Activated CD4-positive, alpha-beta memory T cell treated with anti-CD3 and anti-CD28 coated beads for 36 hours (primary cell): Measurements from ENCODE around the gene ZNF670. TPM values are rescaled to one million over a fixed set of nuclear protein-coding genes. Genes with fewer than 3 reads are reported as not detected.
"Not testable (repeated sequence)": the region's sequence is repeated elsewhere in the genome, so short reads cannot be mapped to it uniquely, and the experiment has no call there.

Source experiments
- CTCF ChIA-PET: fragments of 350-600 bp; sonication (Branson Sonifier 250); formaldehyde crosslinking; loops from one replicate; lab custom pipeline; 2021; ENCODE audit warnings: antibody characterized with exemption, inconsistent platforms; lab: Charles Lee
- POLR2A ChIA-PET: fragments of 350-600 bp; sonication (Branson Sonifier 250); formaldehyde crosslinking; loops from one replicate; lab custom pipeline; 2021; ENCODE audit warnings: antibody characterized with exemption; lab: Charles Lee
- DNase-seq: peaks from one replicate; pipeline ENCODE4 v3.0.0-alpha.2; 2020
- H3K27ac Mint-ChIP-seq: one replicate; pipeline ENCODE4 v1.8.0; 2021; ENCODE audit warnings: mixed read lengths
- H3K27me3 Mint-ChIP-seq: one replicate; pipeline ENCODE4 v1.8.0; 2021; ENCODE audit warnings: mixed read lengths
- H3K36me3 Mint-ChIP-seq: one replicate; pipeline ENCODE4 v1.8.0; 2021; ENCODE audit warnings: mixed read lengths
- H3K4me1 Mint-ChIP-seq: one replicate; pipeline ENCODE4 v1.8.0; 2021; ENCODE audit warnings: low read depth, mixed read lengths
- H3K4me3 Mint-ChIP-seq: one replicate; pipeline ENCODE4 v1.8.0; 2021; ENCODE audit warnings: mild to moderate bottlenecking, mixed read lengths
- H3K9me3 Mint-ChIP-seq: one replicate; pipeline ENCODE4 v1.8.0; 2021; ENCODE audit warnings: mixed read lengths
- intact Hi-C: fragments of 100-400 bp; cut with micrococcal nuclease; formaldehyde crosslinking; loops from one replicate; pipeline ENCODE4 v1.15.1; 2023
- total RNA-seq, 2 experiments: library from RNA; stranded (reverse); gene quantifications; one replicate each; pipeline ENCODE4 v1.2.3, GENCODE V29; 2021

ZNF670 gene
- total RNA-seq, 2 experiments from 2014 or later, result 3.9 to 4.5 TPM

DNA sequence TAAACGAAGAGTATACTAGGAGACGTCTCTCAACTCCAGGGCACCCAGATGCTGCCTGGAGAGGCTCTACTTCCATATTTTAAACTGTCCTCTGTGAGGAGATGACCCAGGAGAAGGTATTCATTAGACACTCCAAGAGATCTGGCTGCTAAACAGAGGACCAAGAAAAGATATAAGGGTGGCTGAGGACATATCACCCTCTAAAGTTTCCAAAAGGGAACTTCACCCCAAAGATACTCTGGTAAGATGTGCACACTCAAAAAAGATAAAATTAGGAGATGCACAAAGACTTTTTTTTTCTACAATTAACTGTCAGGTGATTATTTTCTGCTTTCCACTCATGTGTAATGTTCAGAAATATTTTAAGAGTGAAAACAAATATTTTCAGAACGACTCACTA is 1.4 kb downstream of the ZNF670 start:
- peaks cover 24% of the 10 kb centered on the region for H3K4me1 Mint-ChIP-seq
- intact Hi-C loops, result no loop called here
- no peaks in the 10 kb centered on the region for H3K27me3 Mint-ChIP-seq
- peaks cover 22% of the 10 kb centered on the region for H3K36me3 Mint-ChIP-seq
- peaks cover 16% of the 10 kb centered on the region for H3K9me3 Mint-ChIP-seq
- H3K4me3 Mint-ChIP-seq, result peak overlapping the region; percentile 90
- CTCF ChIA-PET, result no interaction called here
- no peak overlapping the region for H3K27ac Mint-ChIP-seq
- no peak for DNase-seq
- POLR2A ChIA-PET, result no interaction called here

- DNase-seq, result no peak
- Mint-ChIP-seq H3K4me1 (peaks cover 3% of the 10 kb centered on the region), H3K27ac (no peak overlapping the region), H3K4me3 (no peak overlapping the region), H3K27me3 (no peaks in the 10 kb centered on the region), H3K36me3 (peaks cover 41% of the 10 kb centered on the region), H3K9me3 (peaks cover 49% of the 10 kb centered on the region)
- CTCF ChIA-PET, result no interaction called here
- intact Hi-C loops, result no loop called here
- POLR2A ChIA-PET, result no interaction called here
These were observed 8.0 kb downstream of the ZNF670 start for GRCh38 chr1:247070645-247071044.

DNA sequence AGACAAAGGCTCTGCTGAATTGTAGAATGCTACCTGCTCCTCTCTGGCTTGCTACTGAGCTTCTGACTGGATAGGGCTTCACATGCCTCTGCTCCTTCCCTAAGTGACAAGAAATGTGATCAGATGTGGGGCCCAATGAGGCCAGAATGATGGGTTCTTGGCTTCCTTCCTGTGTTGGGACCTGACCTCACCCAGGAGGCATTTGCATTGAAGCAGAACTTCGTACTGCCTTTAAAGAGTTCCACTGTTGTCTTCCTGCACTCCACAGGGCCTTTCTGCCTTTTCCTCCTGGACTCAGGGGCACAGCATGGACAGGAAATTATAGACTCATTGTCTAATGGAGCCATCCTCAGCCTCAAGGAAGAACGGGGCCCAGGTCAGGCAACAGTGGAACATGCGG is 14.3 kb downstream of the ZNF670 start:
- Mint-ChIP-seq H3K27ac (no peak overlapping the region), H3K27me3 (no peaks in the 10 kb centered on the region), H3K9me3 (peaks cover 71% of the 10 kb centered on the region), H3K4me1 (no peaks in the 10 kb centered on the region), H3K4me3 (no peak overlapping the region), H3K36me3 (peaks cover 53% of the 10 kb centered on the region)
- ChIA-PET CTCF (no interaction called here), POLR2A (no interaction called here)
- intact Hi-C loops, result no loop called here
- no peak for DNase-seq

DNA sequence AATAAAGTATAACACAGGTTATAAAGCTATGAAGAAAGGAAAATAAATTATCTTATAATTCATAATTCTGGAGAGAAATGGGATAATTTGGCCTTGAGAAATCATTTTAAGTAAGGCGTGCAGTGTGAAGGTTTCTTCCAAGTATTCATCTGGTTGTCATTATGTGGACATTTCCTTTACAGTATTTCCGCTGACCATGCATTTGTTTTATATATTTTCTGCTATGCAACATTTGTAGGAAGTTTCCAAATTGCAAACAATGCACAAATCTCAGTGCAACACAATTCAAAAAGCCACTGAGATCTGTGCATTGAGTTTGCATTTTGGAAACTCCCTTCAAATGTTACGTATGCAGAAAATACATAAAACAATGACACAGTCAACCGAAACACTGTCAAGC is 17.8 kb downstream of the ZNF670 start:
- Mint-ChIP-seq H3K36me3 (peaks cover 59% of the 10 kb centered on the region), H3K27ac (no peak overlapping the region), H3K9me3 (peaks cover 80% of the 10 kb centered on the region), H3K4me3 (no peak overlapping the region), H3K27me3 (no peaks in the 10 kb centered on the region), H3K4me1 (no peaks in the 10 kb centered on the region)
- ChIA-PET CTCF (no interaction called here), POLR2A (no interaction called here)
- DNase-seq, result no peak
- intact Hi-C loops, result no loop called here

DNA sequence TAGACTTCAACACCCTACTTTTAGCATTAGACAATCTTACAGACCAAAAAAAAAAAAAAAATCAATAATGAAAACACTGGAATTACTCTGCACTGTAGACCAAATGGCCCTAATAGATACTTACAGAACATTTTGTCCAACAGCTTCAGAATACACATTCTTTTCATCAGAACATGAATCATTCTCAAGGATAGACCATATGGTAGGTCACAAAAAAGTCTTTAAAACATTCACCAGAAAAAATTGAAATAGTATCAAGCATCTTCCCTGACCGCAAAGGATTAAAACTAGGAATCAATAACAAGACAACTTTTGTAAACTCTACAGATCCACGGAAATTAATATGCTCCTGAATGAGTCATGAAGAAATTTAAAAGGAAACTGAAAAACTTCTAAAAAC is 22.5 kb downstream of the ZNF670 start:
- H3K4me1 Mint-ChIP-seq, result peaks cover 5% of the 10 kb centered on the region
- H3K36me3 Mint-ChIP-seq, result peaks cover 64% of the 10 kb centered on the region
- no peaks in the 10 kb centered on the region for H3K27me3 Mint-ChIP-seq
- intact Hi-C loops, result no loop called here
- no peak overlapping the region for H3K27ac Mint-ChIP-seq
- no peak for DNase-seq
- peaks cover 78% of the 10 kb centered on the region for H3K9me3 Mint-ChIP-seq
- ChIA-PET CTCF (no interaction called here), POLR2A (no interaction called here)
- H3K4me3 Mint-ChIP-seq, result no peak overlapping the region

DNA sequence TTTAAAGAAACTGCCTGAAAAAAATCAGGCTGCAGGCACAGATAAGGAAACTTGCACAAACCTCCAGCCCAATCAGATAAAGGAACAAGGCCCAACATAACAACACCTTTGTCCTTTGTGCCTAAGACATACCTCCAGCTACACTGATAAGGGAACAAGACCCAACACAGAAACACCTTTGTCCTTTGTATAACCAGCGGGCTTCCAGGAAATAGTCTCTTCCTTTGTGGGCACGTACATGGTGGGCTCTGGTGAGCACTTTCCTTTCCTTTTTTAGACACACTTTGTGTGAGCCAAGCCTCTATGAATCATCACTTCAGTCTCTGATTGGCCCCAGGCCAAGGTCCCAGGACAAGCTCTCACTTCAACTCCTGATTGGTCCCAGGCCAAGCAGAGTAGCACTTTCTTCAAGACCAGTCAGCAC is 23.6 kb downstream of the ZNF670 start:
- DNase-seq, result no peak
- peaks cover 81% of the 10 kb centered on the region for H3K9me3 Mint-ChIP-seq
- POLR2A ChIA-PET, result no interaction called here
- H3K27ac Mint-ChIP-seq, result no peak overlapping the region
- no peak overlapping the region for H3K4me3 Mint-ChIP-seq
- no peaks in the 10 kb centered on the region for H3K27me3 Mint-ChIP-seq
- intact Hi-C loops, result no loop called here
- H3K4me1 Mint-ChIP-seq, result peaks cover 5% of the 10 kb centered on the region
- peaks cover 69% of the 10 kb centered on the region for H3K36me3 Mint-ChIP-seq
- CTCF ChIA-PET, result no interaction called here

DNA sequence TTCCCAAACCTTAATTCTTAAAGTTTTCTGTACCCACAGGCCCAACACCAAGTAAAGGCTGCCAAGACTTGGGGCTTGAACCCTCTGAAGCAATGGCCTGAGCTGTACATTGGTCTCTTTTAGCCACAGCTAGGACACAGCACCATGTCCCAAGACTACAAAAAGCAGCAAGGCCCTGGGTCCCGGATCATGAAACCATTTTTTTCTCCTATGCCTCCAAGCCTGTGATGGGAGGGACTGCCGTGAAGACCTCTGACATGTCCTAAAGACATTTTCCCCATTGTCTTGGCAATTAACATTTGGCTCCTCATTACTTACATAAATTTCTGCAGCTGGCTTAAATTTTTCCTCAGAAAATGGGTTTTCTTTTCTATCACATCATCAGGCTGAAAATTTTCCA is 30.9 kb downstream of the ZNF670 start:
- POLR2A ChIA-PET, result no interaction called here
- Mint-ChIP-seq H3K27ac (no peak overlapping the region), H3K4me1 (no peaks in the 10 kb centered on the region), H3K27me3 (no peaks in the 10 kb centered on the region), H3K9me3 (peaks cover 95% of the 10 kb centered on the region), H3K4me3 (no peak overlapping the region), H3K36me3 (peaks cover 75% of the 10 kb centered on the region)
- intact Hi-C loops, result no loop called here
- CTCF ChIA-PET, result no interaction called here
- DNase-seq, result no peak

- intact Hi-C loops, result no loop called here
- H3K4me3 Mint-ChIP-seq, result no peak overlapping the region
These were observed 31.4 kb downstream of the ZNF670 start for GRCh38 chr1:247047260-247047659.

GRCh38 chr1:247043406-247043805 is 35.2 kb downstream of the ZNF670 start:
- no peaks in the 10 kb centered on the region for H3K4me1 Mint-ChIP-seq
- intact Hi-C loops, result no loop called here
- ChIA-PET POLR2A (no interaction called here), CTCF (interaction anchor here (0.6 to 1.5 kb wide), 2 partner anchors 30 to 330 kb away, joined by 3 read pairs; no protein-coding TSS in a partner anchor)
- peaks cover 93% of the 10 kb centered on the region for H3K9me3 Mint-ChIP-seq
- no peak for DNase-seq
- H3K36me3 Mint-ChIP-seq, result peaks cover 77% of the 10 kb centered on the region
- no peak overlapping the region for H3K4me3 Mint-ChIP-seq
- H3K27ac Mint-ChIP-seq, result no peak overlapping the region
- H3K27me3 Mint-ChIP-seq, result no peaks in the 10 kb centered on the region

More at GRCh38 chr1:247047260-247047659, 31.4 kb downstream of the ZNF670 start:
- peaks cover 75% of the 10 kb centered on the region for H3K36me3 Mint-ChIP-seq
- no peak for DNase-seq
- H3K4me1 Mint-ChIP-seq, result no peaks in the 10 kb centered on the region
- peaks cover 95% of the 10 kb centered on the region for H3K9me3 Mint-ChIP-seq
- ChIA-PET POLR2A (no interaction called here), CTCF (no interaction called here)
- no peak overlapping the region for H3K27ac Mint-ChIP-seq
- no peaks in the 10 kb centered on the region for H3K27me3 Mint-ChIP-seq

DNA sequence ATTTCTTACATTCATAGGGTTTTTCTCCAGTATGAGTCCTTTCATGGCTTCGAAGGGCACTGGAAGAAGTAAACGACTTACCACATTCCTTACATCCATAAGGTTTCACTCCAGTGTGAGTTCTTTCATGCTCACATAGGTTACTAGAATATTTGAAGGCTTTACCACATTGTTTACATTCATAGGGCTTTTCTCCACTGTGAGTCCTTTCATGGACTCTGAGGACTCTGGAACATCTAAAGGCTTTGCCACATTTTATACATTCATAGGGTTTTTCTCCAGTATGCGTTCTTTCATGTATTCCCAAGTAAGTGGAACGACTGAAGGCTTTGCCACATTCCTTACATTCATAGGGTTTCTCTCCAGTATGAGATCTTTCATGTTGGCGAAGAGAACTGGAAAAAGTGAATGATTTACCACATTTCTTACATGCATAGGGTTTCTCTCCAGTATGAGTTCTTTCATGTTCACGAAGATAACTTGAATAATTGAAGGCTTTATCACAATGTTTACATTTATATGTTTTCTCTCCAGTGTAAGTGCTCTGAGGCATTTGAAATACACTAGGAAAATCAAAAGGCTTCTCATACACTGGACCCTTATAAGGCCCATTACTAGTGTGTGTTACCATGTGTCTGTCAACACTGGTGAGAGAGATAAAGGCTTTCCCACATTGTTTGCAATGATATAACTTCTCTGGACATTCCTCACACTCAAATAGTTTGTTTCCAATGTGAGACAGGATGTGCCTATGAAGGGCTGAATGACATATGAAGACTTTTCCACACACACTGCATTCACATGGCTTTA is 40.9 kb downstream of the ZNF670 start:
- no peak overlapping the region for H3K4me3 Mint-ChIP-seq
- peaks cover 80% of the 10 kb centered on the region for H3K36me3 Mint-ChIP-seq
- peaks cover 83% of the 10 kb centered on the region for H3K9me3 Mint-ChIP-seq
- no peaks in the 10 kb centered on the region for H3K4me1 Mint-ChIP-seq
- CTCF ChIA-PET, result no interaction called here
- DNase-seq, result no peak
- POLR2A ChIA-PET, result no interaction called here
- intact Hi-C loops, result no loop called here
- H3K27ac Mint-ChIP-seq, result no peak overlapping the region
- H3K27me3 Mint-ChIP-seq, result no peaks in the 10 kb centered on the region

- peaks cover 69% of the 10 kb centered on the region for H3K9me3 Mint-ChIP-seq
- H3K4me3 Mint-ChIP-seq, H3K27ac Mint-ChIP-seq, POLR2A ChIA-PET, DNase-seq, H3K27me3 Mint-ChIP-seq, CTCF ChIA-PET, H3K4me1 Mint-ChIP-seq, intact Hi-C loops: not testable (repeated sequence)
- H3K36me3 Mint-ChIP-seq, result peaks cover 37% of the 10 kb centered on the region
These were observed 46.3 kb downstream of the ZNF670 start for GRCh38 chr1:247032306-247032705.
